Measurements from ENCODE around the gene VSIG10L2.

DNA sequence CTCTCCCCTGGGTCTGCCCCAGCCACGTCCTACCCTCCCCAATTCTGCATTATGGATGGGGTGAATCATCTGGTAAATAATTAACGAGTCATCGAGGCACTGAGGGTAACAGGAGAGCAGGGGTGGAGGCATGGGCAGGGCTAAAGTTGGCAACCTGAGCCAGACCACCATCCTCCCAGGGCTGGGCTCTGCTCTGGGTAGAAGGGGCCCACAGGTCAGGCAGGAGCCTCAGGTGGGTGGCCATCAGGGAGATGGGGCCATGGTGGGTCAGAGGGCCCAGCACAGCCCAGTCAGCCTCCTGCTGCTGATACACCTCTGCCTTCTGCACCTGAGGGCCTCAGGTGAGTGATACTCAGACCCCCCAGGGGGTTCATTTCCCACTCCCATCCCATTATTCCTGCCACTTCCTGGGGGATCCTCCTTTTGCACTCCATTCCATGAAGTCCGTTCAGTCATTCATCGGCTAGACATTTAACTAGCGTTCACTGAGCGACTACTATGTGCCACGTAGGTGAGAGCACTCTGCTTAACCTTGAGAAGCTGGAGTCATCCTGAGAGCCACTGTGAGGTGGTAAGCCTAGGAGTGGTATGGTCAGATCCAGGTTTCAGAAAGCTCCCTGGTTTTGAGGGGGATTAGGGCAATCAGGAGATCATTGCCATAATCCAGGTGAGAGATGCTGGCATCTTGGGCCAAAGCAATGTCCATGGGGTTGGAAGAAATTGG lies at the start of gene VSIG10L2:
- TF ChIP-seq, protein P1, sequence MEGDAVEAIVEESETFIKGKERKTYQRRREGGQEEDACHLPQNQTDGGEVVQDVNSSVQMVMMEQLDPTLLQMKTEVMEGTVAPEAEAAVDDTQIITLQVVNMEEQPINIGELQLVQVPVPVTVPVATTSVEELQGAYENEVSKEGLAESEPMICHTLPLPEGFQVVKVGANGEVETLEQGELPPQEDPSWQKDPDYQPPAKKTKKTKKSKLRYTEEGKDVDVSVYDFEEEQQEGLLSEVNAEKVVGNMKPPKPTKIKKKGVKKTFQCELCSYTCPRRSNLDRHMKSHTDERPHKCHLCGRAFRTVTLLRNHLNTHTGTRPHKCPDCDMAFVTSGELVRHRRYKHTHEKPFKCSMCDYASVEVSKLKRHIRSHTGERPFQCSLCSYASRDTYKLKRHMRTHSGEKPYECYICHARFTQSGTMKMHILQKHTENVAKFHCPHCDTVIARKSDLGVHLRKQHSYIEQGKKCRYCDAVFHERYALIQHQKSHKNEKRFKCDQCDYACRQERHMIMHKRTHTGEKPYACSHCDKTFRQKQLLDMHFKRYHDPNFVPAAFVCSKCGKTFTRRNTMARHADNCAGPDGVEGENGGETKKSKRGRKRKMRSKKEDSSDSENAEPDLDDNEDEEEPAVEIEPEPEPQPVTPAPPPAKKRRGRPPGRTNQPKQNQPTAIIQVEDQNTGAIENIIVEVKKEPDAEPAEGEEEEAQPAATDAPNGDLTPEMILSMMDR (IDR thresholded peaks at IDR 0.05), result no peak
- TF ChIP-seq POLR2AphosphoS5 (IDR thresholded peaks at IDR 0.05; ENCODE audit: insufficient read depth in 1 of 2, low read depth in 1 of 2) (no peak), POLR2A (IDR thresholded peaks at IDR 0.05) (no peak)

Data from vagina (tissue), 2 donors.